Occipital lobe (tissue), 2 donors: ENCODE data around the gene MAP10. TPM values are rescaled to one million over a fixed set of nuclear protein-coding genes. Genes with fewer than 3 reads are reported as not detected.
"Not testable (repeated sequence)": the region's sequence is repeated elsewhere in the genome, so short reads cannot be mapped to it uniquely, and the experiment has no call there.

ENCODE experiments used
- DNase-seq: peaks from one replicate; lab custom pipeline; 2025; lab: John Stamatoyannopoulos, UW
- total RNA-seq: library from RNA; depleted of rRNA; stranded (reverse); fragments of >200 nt; gene quantifications from one replicate; pipeline ENCODE4 v1.2.3, GENCODE V29; 2014

Gene MAP10
- 9.0 TPM for total RNA-seq

GRCh38 chr1:232805269-232806185 lies at the start of gene MAP10:
MAP10 (plus strand) TSS chr1:232805416; CDS start chr1:232805450, 34 bp downstream.
- DNase-seq: peak; percentile 77

- DNase-seq: no peak
Observed at GRCh38 chr1:232764458-232765251, 40.6 kb upstream of the MAP10 start.

- no peak for DNase-seq
Observed at GRCh38 chr1:232765542-232765941, 39.7 kb upstream of the MAP10 start.

GRCh38 chr1:232766241-232766890 lies 38.9 kb upstream of the MAP10 start:
- DNase-seq: no peak

- DNase-seq: no peak
Observed at GRCh38 chr1:232766904-232767303, 38.3 kb upstream of the MAP10 start.

- no peak for DNase-seq
Observed at GRCh38 chr1:232767305-232768074, 37.7 kb upstream of the MAP10 start.

GRCh38 chr1:232768793-232769192 lies 36.4 kb upstream of the MAP10 start:
- DNase-seq: no peak

- DNase-seq: no peak
Observed at GRCh38 chr1:232769733-232770132, 35.5 kb upstream of the MAP10 start.

- DNase-seq: no peak
Observed at GRCh38 chr1:232773752-232774151, 31.5 kb upstream of the MAP10 start.

GRCh38 chr1:232776526-232777106 lies 28.6 kb upstream of the MAP10 start:
- DNase-seq: no peak

GRCh38 chr1:232780354-232780753 lies 24.9 kb upstream of the MAP10 start:
- DNase-seq: no peak

GRCh38 chr1:232784794-232785193 lies 20.4 kb upstream of the MAP10 start:
- no peak for DNase-seq

GRCh38 chr1:232785630-232786029 lies 19.6 kb upstream of the MAP10 start:
- not testable (repeated sequence) for DNase-seq

GRCh38 chr1:232786845-232787455 lies 18.3 kb upstream of the MAP10 start:
- DNase-seq: no peak

GRCh38 chr1:232788235-232788872 lies 16.9 kb upstream of the MAP10 start:
- no peak for DNase-seq

GRCh38 chr1:232789651-232790050 lies 15.6 kb upstream of the MAP10 start:
- DNase-seq: no peak

- no peak for DNase-seq
Observed at GRCh38 chr1:232792949-232793348, 12.3 kb upstream of the MAP10 start.

- no peak for DNase-seq
Observed at GRCh38 chr1:232793944-232794343, 11.3 kb upstream of the MAP10 start.

GRCh38 chr1:232795497-232796053 lies 9.6 kb upstream of the MAP10 start:
- DNase-seq: no peak
